ENCODE results near the gene PKD1L1.

The PKD1L1 gene

GRCh38 chr7:47725031-47725780 is 223.1 kb downstream of the PKD1L1 start:
- Mint-ChIP-seq H3K4me3 (no peak overlapping the region), H3K9me3 (no peaks in the 10 kb centered on the region), H3K4me1 (ENCODE audit: low read depth) (no peaks in the 10 kb centered on the region), H3K36me3 (ENCODE audit: low read depth) (no peaks in the 10 kb centered on the region), H3K27ac (no peak overlapping the region), H3K27me3 (no peaks in the 10 kb centered on the region)
- no peak for DNase-seq
